Activated T-cell treated with anti-CD3 and anti-CD28 coated beads, Interleukin-2, amount 50 U/mL, for 72 hours (primary cell): Measurements from ENCODE around the gene CPXM1. TPM values are rescaled to one million over a fixed set of nuclear protein-coding genes. Genes with fewer than 3 reads are reported as not detected.

Experiments used
- ATAC-seq, 2 donors: fragments of 150-1000 bp; cut with Tn5 transposase; replicated peaks in 1 of 2; 2 replicates each; pipeline ENCODE4 v1.10.0; 2021; ENCODE audit warnings: moderate library complexity in 2 of 2, mild to moderate bottlenecking in 1 of 2
- DNase-seq, 2 donors: peaks; one replicate each; pipeline ENCODE4 v3.0.0; 2021 to 2022; ENCODE audit warnings: mixed read lengths in 1 of 2
- H3K27ac Mint-ChIP-seq: one replicate; pipeline ENCODE4 v1.8.0; 2022; ENCODE audit warnings: mild to moderate bottlenecking, moderate library complexity, mixed read lengths
- H3K27me3 Mint-ChIP-seq: one replicate; pipeline ENCODE4 v1.8.0; 2022; ENCODE audit warnings: low read depth, mixed read lengths
- H3K36me3 Mint-ChIP-seq, 2 donors: one replicate each; pipeline ENCODE4 v1.8.0; 2022; ENCODE audit warnings: mixed read lengths in 2 of 2, mild to moderate bottlenecking in 1 of 2; ENCODE audit not compliant: insufficient read depth in 2 of 2
- H3K4me1 Mint-ChIP-seq: one replicate; pipeline ENCODE4 v1.8.0; 2022; ENCODE audit warnings: low read depth, mixed read lengths
- H3K4me3 Mint-ChIP-seq, 2 donors: one replicate each; pipeline ENCODE4 v1.8.0; 2022; ENCODE audit warnings: mild to moderate bottlenecking in 2 of 2, mixed read lengths in 2 of 2, moderate library complexity in 2 of 2
- H3K9me3 Mint-ChIP-seq, 2 donors: one replicate each; pipeline ENCODE4 v1.8.0; 2022; ENCODE audit warnings: mixed read lengths in 2 of 2
- total RNA-seq, 2 donors: library from RNA; stranded (reverse); gene quantifications; one replicate each; pipeline ENCODE4 v1.2.3, GENCODE V29; 2022

The CPXM1 gene
- total RNA-seq, 2 donors from 2014 or later = 4.0 to 4.4 TPM

- Mint-ChIP-seq H3K9me3 (no peaks in the 10 kb centered on the region), H3K4me3 (peak overlapping the region; percentile 89 to 91), H3K36me3 (peaks cover 0 to 2% of the 10 kb centered on the region in 2 donors), H3K27me3 (peaks cover 47% of the 10 kb centered on the region), H3K4me1 (peaks cover 32% of the 10 kb centered on the region), H3K27ac (no peak overlapping the region)
- peak; percentile 48 to 62 for DNase-seq
- ATAC-seq = peak; percentile 30
Measured at GRCh38 chr20:2752567-2753460, 47.6 kb downstream of the CPXM1 start.

- Mint-ChIP-seq H3K36me3 (peaks cover 0 to 2% of the 10 kb centered on the region in 2 donors), H3K27ac (no peak overlapping the region), H3K27me3 (peaks cover 47% of the 10 kb centered on the region), H3K4me3 (peak overlapping the region in 1 of 2 donors; percentile 89), H3K4me1 (peaks cover 32% of the 10 kb centered on the region), H3K9me3 (no peaks in the 10 kb centered on the region)
- ATAC-seq = peak; percentile 67 to 75
- DNase-seq = peak; percentile 70 to 73
Measured at GRCh38 chr20:2751878-2752566, 48.4 kb downstream of the CPXM1 start.

- peak overlapping the region; percentile 50 to 72 for H3K4me3 Mint-ChIP-seq
- peaks cover 42% of the 10 kb centered on the region for H3K27me3 Mint-ChIP-seq
- no peaks in the 10 kb centered on the region for H3K9me3 Mint-ChIP-seq
- H3K36me3 Mint-ChIP-seq = peaks cover 0 to 2% of the 10 kb centered on the region in 2 donors
- peaks cover 29% of the 10 kb centered on the region for H3K4me1 Mint-ChIP-seq
- ATAC-seq = no peak
- no peak overlapping the region for H3K27ac Mint-ChIP-seq
- no peak for DNase-seq
Measured at GRCh38 chr20:2751347-2751877, 49.0 kb downstream of the CPXM1 start.

GRCh38 chr20:2750491-2751251, 49.8 kb downstream of the CPXM1 start:
- Mint-ChIP-seq H3K27ac (no peak overlapping the region), H3K4me3 (peak overlapping the region; percentile 50 to 72), H3K36me3 (peaks cover 0 to 2% of the 10 kb centered on the region in 2 donors), H3K4me1 (peaks cover 27% of the 10 kb centered on the region), H3K9me3 (no peaks in the 10 kb centered on the region), H3K27me3 (peaks cover 36% of the 10 kb centered on the region)
- ATAC-seq (peak in 1 of 2 donors; percentile 30), DNase-seq (no peak)

GRCh38 chr20:2749951-2750490, 50.4 kb downstream of the CPXM1 start:
- peaks cover 36% of the 10 kb centered on the region for H3K27me3 Mint-ChIP-seq
- H3K9me3 Mint-ChIP-seq = no peaks in the 10 kb centered on the region
- no peak for DNase-seq
- no peak overlapping the region for H3K27ac Mint-ChIP-seq
- ATAC-seq = no peak
- H3K4me3 Mint-ChIP-seq = no peak overlapping the region
- H3K36me3 Mint-ChIP-seq = peaks cover 0 to 2% of the 10 kb centered on the region in 2 donors
- peaks cover 27% of the 10 kb centered on the region for H3K4me1 Mint-ChIP-seq

- H3K4me1 Mint-ChIP-seq = peaks cover 27% of the 10 kb centered on the region
- peaks cover 34% of the 10 kb centered on the region for H3K27me3 Mint-ChIP-seq
- ATAC-seq = no peak
- H3K27ac Mint-ChIP-seq = no peak overlapping the region
- H3K9me3 Mint-ChIP-seq = no peaks in the 10 kb centered on the region
- no peak for DNase-seq
- H3K4me3 Mint-ChIP-seq = no peak overlapping the region
- peaks cover 0 to 2% of the 10 kb centered on the region in 2 donors for H3K36me3 Mint-ChIP-seq
Measured at GRCh38 chr20:2749343-2749950, 51.0 kb downstream of the CPXM1 start.

- peaks cover 0 to 2% of the 10 kb centered on the region in 2 donors for H3K36me3 Mint-ChIP-seq
- H3K4me3 Mint-ChIP-seq = no peak overlapping the region
- no peak overlapping the region for H3K27ac Mint-ChIP-seq
- peaks cover 21% of the 10 kb centered on the region for H3K4me1 Mint-ChIP-seq
- H3K27me3 Mint-ChIP-seq = peaks cover 27% of the 10 kb centered on the region
- ATAC-seq = no peak
- H3K9me3 Mint-ChIP-seq = no peaks in the 10 kb centered on the region
- DNase-seq = no peak
Measured at GRCh38 chr20:2748551-2749342, 51.7 kb downstream of the CPXM1 start.

GRCh38 chr20:2747676-2748235, 52.7 kb downstream of the CPXM1 start:
- no peaks in the 10 kb centered on the region for H3K9me3 Mint-ChIP-seq
- no peak overlapping the region for H3K27ac Mint-ChIP-seq
- no peak for DNase-seq
- H3K36me3 Mint-ChIP-seq = peaks cover 0 to 2% of the 10 kb centered on the region in 2 donors
- H3K4me3 Mint-ChIP-seq = no peak overlapping the region
- peaks cover 19% of the 10 kb centered on the region for H3K4me1 Mint-ChIP-seq
- no peak for ATAC-seq
- H3K27me3 Mint-ChIP-seq = peaks cover 17% of the 10 kb centered on the region

GRCh38 chr20:2746636-2747265, 53.7 kb downstream of the CPXM1 start:
- DNase-seq = no peak
- no peak overlapping the region for H3K4me3 Mint-ChIP-seq
- H3K36me3 Mint-ChIP-seq = no peaks in the 10 kb centered on the region
- no peak overlapping the region for H3K27ac Mint-ChIP-seq
- no peaks in the 10 kb centered on the region for H3K9me3 Mint-ChIP-seq
- peaks cover 27% of the 10 kb centered on the region for H3K4me1 Mint-ChIP-seq
- no peak for ATAC-seq
- peaks cover 16% of the 10 kb centered on the region for H3K27me3 Mint-ChIP-seq

- Mint-ChIP-seq H3K27ac (no peak overlapping the region), H3K4me1 (peaks cover 29% of the 10 kb centered on the region), H3K36me3 (no peaks in the 10 kb centered on the region), H3K9me3 (no peaks in the 10 kb centered on the region), H3K27me3 (peaks cover 15% of the 10 kb centered on the region), H3K4me3 (no peak overlapping the region)
- no peak for DNase-seq
- no peak for ATAC-seq
Measured at GRCh38 chr20:2745936-2746635, 54.3 kb downstream of the CPXM1 start.
